GM12878 (cell line): ENCODE data around the gene OAF. TPM values are rescaled to one million over a fixed set of nuclear protein-coding genes. Genes with fewer than 3 reads are reported as not detected.
A peak's percentile ranks its signal among the peaks of the same experiment; 100 is the strongest.

ENCODE experiments used
- ATAC-seq: fragments of 200-7000 bp; cut with Tn5 transposase; 3 replicates; pipeline ENCODE4 v1.9.1; 2020; ENCODE audit warnings: mild to moderate bottlenecking, moderate library complexity
- BruUV-seq: library from RNA; stranded (reverse); fragments of 400-500 nt; replicated peaks from 2 replicates; lab custom pipeline; 2021; lab: Mats Ljungman, UMichigan
- CTCF ChIA-PET: fragments of 300-600 bp; sonication (Branson Sonifier 250); formaldehyde crosslinking; extraction: SDS; loops from one replicate; lab custom pipeline; 2021; ENCODE audit warnings: inconsistent platforms; lab: Yijun Ruan, JAX
- POLR2A ChIA-PET: fragments of 350-600 bp; formaldehyde crosslinking; extraction: SDS; loops from one replicate; lab custom pipeline; 2021; ENCODE audit warnings: inconsistent platforms; lab: Charles Lee
- RAD21 ChIA-PET: fragments of 300-600 bp; sonication (Branson Sonifier 250); formaldehyde crosslinking; loops from one replicate; lab custom pipeline; 2023; ENCODE audit warnings: antibody characterized with exemption; ENCODE audit not compliant: unreplicated experiment; lab: Charles Lee
- SMC1A ChIA-PET: fragments of 300-600 bp; sonication (Branson Sonifier 250); formaldehyde crosslinking; loops from one replicate; lab custom pipeline; 2023; ENCODE audit not compliant: unreplicated experiment, uncharacterized antibody; lab: Charles Lee
- DNase-seq: peaks from one replicate; pipeline ENCODE4 v3.0.0-alpha.2; 2011; ENCODE audit warnings: low read depth, low spot score
- FAIRE-seq: peaks from 3 replicates; lab custom pipeline; 2011; peaks lifted over from hg19 to GRCh38; lab: Jason Lieb, UNC
- H2AFZ ChIP-seq: 2 replicates; pipeline ENCODE4 v1.6.0; 2011; ENCODE audit warnings: low read depth, low read length, control low read depth; ENCODE audit not compliant: control insufficient read depth
- H3K27ac ChIP-seq: 2 replicates; pipeline ENCODE4 v1.5.1; 2011; ENCODE audit warnings: control low read depth; ENCODE audit not compliant: control insufficient read depth, insufficient read depth
- H3K27me3 ChIP-seq, 2 experiments: replicated peaks in 1 of 2; 2 replicates each; pipeline versions ENCODE4 v1.6.0 to v1.6.1; 2011; ENCODE audit warnings: low read length in 1 of 2; ENCODE audit not compliant: control insufficient read depth in 2 of 2, insufficient read depth in 2 of 2
- H3K36me3 ChIP-seq, 2 experiments: 2 replicates each; pipeline ENCODE4 v1.5.1; 2011; ENCODE audit warnings: low read length in 1 of 2; ENCODE audit not compliant: control insufficient read depth in 2 of 2, insufficient read depth in 2 of 2
- H3K4me1 ChIP-seq: 2 replicates; pipeline ENCODE4 v1.6.1; 2011; ENCODE audit warnings: mild to moderate bottlenecking, low read length, moderate library complexity, mixed read lengths; ENCODE audit not compliant: control insufficient read depth, insufficient read depth
- H3K4me2 ChIP-seq: 2 replicates; pipeline ENCODE4 v1.6.0; 2011; ENCODE audit warnings: control low read depth; ENCODE audit not compliant: control insufficient read depth, insufficient read depth
- H3K4me3 ChIP-seq: fragments of 200-600 bp; sonication (generic); 2 replicates; pipeline ENCODE4 v1.5.1; 2016
- H3K79me2 ChIP-seq: 2 replicates; pipeline ENCODE4 v1.6.0; 2011; ENCODE audit warnings: low read length; ENCODE audit not compliant: control insufficient read depth, insufficient read depth
- H3K9ac ChIP-seq: 2 replicates; pipeline ENCODE4 v1.8.0; 2011; ENCODE audit warnings: low read length, control low read depth, mixed read lengths; ENCODE audit not compliant: control insufficient read depth, insufficient read depth
- H3K9me3 ChIP-seq: replicated peaks from 3 replicates; pipeline ENCODE4 v1.5.1; 2011; ENCODE audit warnings: mild to moderate bottlenecking, low read length; ENCODE audit not compliant: control insufficient read depth, insufficient read depth
- H4K20me1 ChIP-seq: 2 replicates; pipeline ENCODE4 v1.6.0; 2011; ENCODE audit not compliant: control insufficient read depth, insufficient read depth
- ATF7 ChIP-seq: fragments of 450-650 bp; IDR thresholded peaks from 2 replicates; pipeline ENCODE4 v1.6.1; 2016; ENCODE audit warnings: low read depth, mild to moderate bottlenecking
- BHLHE40 ChIP-seq, 2 experiments: fragments of 450-650 bp in 1 of 2; IDR thresholded peaks; 2 replicates each; pipeline ENCODE4 v1.6.1; 2011 to 2017; ENCODE audit warnings: low read depth in 2 of 2, borderline replicate concordance in 1 of 2, improper control_type of control experiment in 1 of 2, low read length in 1 of 2, mild to moderate bottlenecking in 1 of 2
- CHD1 ChIP-seq: IDR thresholded peaks from 2 replicates; pipeline ENCODE4 v1.6.1; 2012; ENCODE audit warnings: low read depth, low read length, improper control_type of control experiment
- CTCF ChIP-seq, 3 experiments: IDR thresholded peaks in 2 of 3; conservative IDR thresholded peaks in 1 of 3; 2 replicates each; pipeline ENCODE4 v1.5.1; 2011; ENCODE audit warnings: low read depth in 3 of 3, low read length in 3 of 3, mild to moderate bottlenecking in 3 of 3, control low read depth in 2 of 3, moderate library complexity in 2 of 3, inconsistent platforms in 1 of 3, mixed read lengths in 1 of 3; ENCODE audit not compliant: control insufficient read depth in 2 of 3, insufficient read depth in 1 of 3; ENCODE audit errors: extremely low read depth in 1 of 3
- DPF2 ChIP-seq: fragments of 450-650 bp; IDR thresholded peaks from 2 replicates; pipeline ENCODE4 v1.6.1; 2017; ENCODE audit warnings: mild to moderate bottlenecking
- HDGF ChIP-seq: fragments of 450-650 bp; IDR thresholded peaks from 2 replicates; pipeline ENCODE4 v1.6.1; 2016; ENCODE audit warnings: antibody characterized with exemption
- IKZF1 ChIP-seq: fragments of 450-650 bp; conservative IDR thresholded peaks from 2 replicates; pipeline ENCODE4 v1.6.1; 2017; ENCODE audit warnings: antibody characterized with exemption, mild to moderate bottlenecking
- IKZF2 ChIP-seq, 2 experiments: fragments of 450-650 bp; IDR thresholded peaks; 2 replicates each; pipeline ENCODE4 v1.6.1; 2017; ENCODE audit warnings: mild to moderate bottlenecking in 2 of 2, moderate library complexity in 2 of 2
- IRF3 ChIP-seq: fragments of 450-650 bp; IDR thresholded peaks from 2 replicates; pipeline ENCODE4 v1.6.1; 2014; ENCODE audit warnings: mild to moderate bottlenecking
- LARP7 ChIP-seq: fragments of 450-650 bp; IDR thresholded peaks from 2 replicates; pipeline ENCODE4 v1.6.1; 2017; ENCODE audit warnings: mild to moderate bottlenecking
- NFYB ChIP-seq: IDR thresholded peaks from 2 replicates; pipeline ENCODE4 v1.6.1; 2011; ENCODE audit warnings: low read depth, mild to moderate bottlenecking, low read length, improper control_type of control experiment, moderate library complexity; ENCODE audit not compliant: insufficient read depth
- RB1 ChIP-seq: fragments of 450-650 bp; formaldehyde crosslinking; IDR thresholded peaks from 2 replicates; pipeline ENCODE4 v1.6.1; 2017; ENCODE audit warnings: mild to moderate bottlenecking, borderline replicate concordance
- RUNX3 ChIP-seq: IDR thresholded peaks from 2 replicates; pipeline ENCODE4 v1.6.1; 2012; ENCODE audit warnings: low read length, inconsistent platforms
- SMC3 ChIP-seq: IDR thresholded peaks from 2 replicates; pipeline ENCODE4 v1.6.1; 2011; ENCODE audit warnings: low read length, improper control_type of control experiment, borderline replicate concordance
- ZBTB11 ChIP-seq: fragments of 450-650 bp; formaldehyde crosslinking; IDR thresholded peaks from 2 replicates; pipeline ENCODE4 v1.5.0; 2022; ENCODE audit warnings: mild to moderate bottlenecking, missing genetic modification characterization
- ZNF384 ChIP-seq: IDR thresholded peaks from 2 replicates; pipeline ENCODE4 v1.6.1; 2012; ENCODE audit warnings: low read depth, mild to moderate bottlenecking, low read length, improper control_type of control experiment, borderline replicate concordance
- WGBS: methylation state at CpG from one replicate; pipeline ENCODE4 v1.1.6; 2016; ENCODE audit warnings: low lambda C conversion rate; ENCODE audit not compliant: insufficient replicate concordance, insufficient coverage; ENCODE audit errors: missing lambda C conversion rate; 5-methylcytosine and 5-hydroxymethylcytosine counted together
- in situ Hi-C: fragments of 300-500 bp; cut with MboI; formaldehyde crosslinking; loops from 9 replicates; pipeline ENCODE4 v1.14.3; 2018; ENCODE audit warnings: mixed read lengths
- intact Hi-C: fragments of 100-400 bp; cut with micrococcal nuclease; formaldehyde crosslinking; loops from one replicate; pipeline ENCODE4 v1.14.2; 2022; ENCODE audit not compliant: unreplicated experiment
- polyA plus RNA-seq, 11 experiments: library from polyadenylated mRNA; depleted of rRNA in 4 of 11; unstranded in 6 of 11; stranded (reverse) in 5 of 11; fragments of >200 nt; fragmentation: Nextera tagmentation in 4 of 11; fragmentation: Illumina TruSeq in 1 of 11; extraction: Ambion mirVana in 4 of 11; extraction: Trizol in 1 of 11; gene quantifications; 1 replicate in 1 of 11; 2 replicates in 10 of 11; pipeline versions ENCODE4 v1.2.1 to v1.2.3, GENCODE V29; 2011 to 2016; ENCODE audit warnings: inconsistent platforms in 2 of 11, missing spikeins in 2 of 11, low read depth in 1 of 11
- total RNA-seq, 4 experiments: library from RNA; depleted of rRNA in 3 of 4; stranded (reverse); fragments of >200 nt in 3 of 4; fragmentation: Illumina TruSeq in 1 of 4; extraction: Trizol in 1 of 4; gene quantifications; 2 replicates each; pipeline versions ENCODE4 v1.2.1 to v1.2.3, GENCODE V29; 2013 to 2021

The OAF gene
- total and polyA plus RNA-seq, 10 of the 15 experiments (the other 5 are each of a cell fraction or from before 2014, with no cell fraction given): 0.10 to 4.7 (median 1.1) TPM

- ChIA-PET RAD21 (interaction anchor here (1.0 to 2.0 kb wide), 3 partner anchors 57 to 128 kb away, joined by 3 to 6 read pairs (median 4); no protein-coding TSS in a partner anchor), CTCF (interaction anchor here (0.8 to 7.0 kb wide), 9 partner anchors 9 to 173 kb away, joined by 3 to 83 read pairs (median 6); no protein-coding TSS in a partner anchor), POLR2A (no interaction called here), SMC1A (interaction anchor here (0.9 to 2.8 kb wide), 4 partner anchors 14 to 130 kb away, joined by 3 to 18 read pairs (median 6); no protein-coding TSS in a partner anchor)
- H3K9me3 ChIP-seq: no peaks in the 10 kb centered on the region
- no TSS peak for BruUV-seq
- in situ Hi-C loops (loop anchor here (5.0 kb wide), 2 partner anchors 55 to 130 kb away; no protein-coding TSS in a partner anchor), intact Hi-C loops (loop anchor here (1.0 kb wide), 2 partner anchors 57 to 131 kb away; no protein-coding TSS in a partner anchor)
- H3K36me3 ChIP-seq: no peaks in the 10 kb centered on the region
- no peak overlapping the region for H3K27ac ChIP-seq
- under 1% methylated on average over 24 of the region's 24 CpGs for WGBS
- no peaks in the 10 kb centered on the region for H3K79me2 ChIP-seq
- H3K27me3 ChIP-seq: peaks cover 14% of the 10 kb centered on the region in 2 experiments
- no peak overlapping the region for H3K4me3 ChIP-seq
- no peak overlapping the region for H3K9ac ChIP-seq
- FAIRE-seq (peak; percentile 44), DNase-seq (no peak), ATAC-seq (peak; percentile 92)
- no peak overlapping the region for H2AFZ ChIP-seq
- no peak overlapping the region for H3K4me2 ChIP-seq
- no peaks in the 10 kb centered on the region for H4K20me1 ChIP-seq
- H3K4me1 ChIP-seq: no peaks in the 10 kb centered on the region
- TF ChIP-seq CTCF (IDR thresholded peaks at IDR 0.05 in 2 of 3, conservative IDR thresholded peaks at IDR 0.05 in 1 of 3; ENCODE audit: control insufficient read depth in 2 of 3, extremely low read depth in 1 of 3, insufficient read depth in 1 of 3, low read depth in 3 of 3, low read length in 3 of 3) (peak; percentile 80 to 91 (median 84)), CHD1 (no peak), IKZF2 (IDR thresholded peaks at IDR 0.05) (no peak), ATF7 (no peak), LARP7 (peak; percentile 41; the same call in 1 of the 2 replicates), RUNX3 (no peak), IRF3 (no peak), BHLHE40 (IDR thresholded peaks at IDR 0.05; ENCODE audit: borderline replicate concordance in 1 of 2, low read depth in 2 of 2, low read length in 1 of 2) (peak in 1 of 2 experiments; percentile 45; a peak in 1 of 4 replicates), SMC3 (peak; percentile 97), HDGF (peak; percentile 43; the same call in 1 of the 2 replicates), ZNF384 (no peak), IKZF1 (peak; percentile 17; the same call in 1 of the 2 replicates), RB1 (peak; percentile 45; the same call in 1 of the 2 replicates), ZBTB11 (CRISPR knock-in tag) (no peak), NFYB (no peak), DPF2 (0 out of 2 replicates have a peak, but pooled peaks have one; percentile 21)
These were observed 38.5 kb upstream of the OAF start for GRCh38 chr11:120172054-120172911.
